Immature natural killer cell (primary cell): Measurements from ENCODE around the gene TBX4. TPM values are rescaled to one million over a fixed set of nuclear protein-coding genes. Genes with fewer than 3 reads are reported as not detected.

Experiments
- DNase-seq, 3 donors: peaks; one replicate each; pipeline ENCODE4 v3.0.0; 2022; ENCODE audit warnings: mixed read lengths in 1 of 3
- H3K27ac Mint-ChIP-seq, 6 donors: one replicate each; pipeline ENCODE4 v1.8.0; 2020; ENCODE audit warnings: mixed read lengths in 6 of 6, mild to moderate bottlenecking in 5 of 6, inconsistent platforms in 4 of 6, moderate library complexity in 3 of 6
- H3K27me3 Mint-ChIP-seq, 3 donors: one replicate each; pipeline ENCODE4 v1.8.0; 2020 to 2021; ENCODE audit warnings: low read depth in 3 of 3, mild to moderate bottlenecking in 3 of 3, mixed read lengths in 3 of 3, moderate library complexity in 3 of 3, inconsistent platforms in 1 of 3
- H3K36me3 Mint-ChIP-seq, 3 donors: one replicate each; pipeline ENCODE4 v1.8.0; 2020; ENCODE audit warnings: mixed read lengths in 3 of 3, inconsistent platforms in 2 of 3, mild to moderate bottlenecking in 2 of 3
- H3K4me1 Mint-ChIP-seq, 2 donors: one replicate each; pipeline ENCODE4 v1.8.0; 2020; ENCODE audit warnings: inconsistent platforms in 2 of 2, mild to moderate bottlenecking in 2 of 2, mixed read lengths in 2 of 2, moderate library complexity in 1 of 2
- H3K4me3 Mint-ChIP-seq, 5 donors: one replicate each; pipeline ENCODE4 v1.8.0; 2020; ENCODE audit warnings: mild to moderate bottlenecking in 5 of 5, mixed read lengths in 5 of 5, inconsistent platforms in 3 of 5, moderate library complexity in 3 of 5
- H3K9me3 Mint-ChIP-seq, 6 donors: one replicate each; pipeline ENCODE4 v1.8.0; 2020; ENCODE audit warnings: mild to moderate bottlenecking in 6 of 6, mixed read lengths in 6 of 6, inconsistent platforms in 4 of 6, moderate library complexity in 3 of 6
- polyA plus RNA-seq, 3 donors: library from polyadenylated mRNA; unstranded; fragments of 300-500 nt; fragmentation: Illumina TruSeq; gene quantifications; one replicate each; pipeline ENCODE4 v1.2.3, GENCODE V29; 2021

TBX4 gene
- not detected for polyA plus RNA-seq

- Mint-ChIP-seq H3K27ac (no peak within 1 kb of the TSS), H3K36me3 (peaks cover 0 to 6% (median 0%) of the 10 kb centered on the region in 3 donors), H3K4me3 (peak within 1 kb of the TSS; percentile 9 to 67 (median 34)), H3K27me3 (peaks cover 21 to 29% (median 23%) of the 10 kb centered on the region in 3 donors), H3K4me1 (peaks cover 13 to 21% of the 10 kb centered on the region in 2 donors), H3K9me3 (no peaks in the 10 kb centered on the region)
- no peak for DNase-seq
These were observed at the start of gene TBX4 for GRCh38 chr17:61452301-61453290. Gene TBX4, plus strand, starts transcription at chr17:61452422. Its CDS starts 4,069 bp downstream, at chr17:61456491.

- no peaks in the 10 kb centered on the region for H3K36me3 Mint-ChIP-seq
- H3K27ac Mint-ChIP-seq, result no peak overlapping the region
- peak overlapping the region; percentile 53 to 63 (median 58) for H3K4me3 Mint-ChIP-seq
- DNase-seq, result no peak
- H3K4me1 Mint-ChIP-seq, result peaks cover 25 to 29% of the 10 kb centered on the region in 2 donors
- H3K27me3 Mint-ChIP-seq, result peaks cover 29 to 51% (median 41%) of the 10 kb centered on the region in 3 donors
- peaks cover 0 to 2% (median 0%) of the 10 kb centered on the region in 6 donors for H3K9me3 Mint-ChIP-seq
These were observed 49.0 kb upstream of the TBX4 start for GRCh38 chr17:61402978-61403800.

- Mint-ChIP-seq H3K9me3 (no peaks in the 10 kb centered on the region), H3K27ac (no peak overlapping the region), H3K4me3 (peak overlapping the region; percentile 18 to 49 (median 44)), H3K4me1 (peaks cover 25 to 28% of the 10 kb centered on the region in 2 donors), H3K36me3 (no peaks in the 10 kb centered on the region), H3K27me3 (peaks cover 33 to 48% (median 40%) of the 10 kb centered on the region in 3 donors)
- DNase-seq, result no peak
These were observed 48.2 kb upstream of the TBX4 start for GRCh38 chr17:61403801-61404662.

GRCh38 chr17:61404663-61404912 lies 47.6 kb upstream of the TBX4 start:
- H3K27ac Mint-ChIP-seq, result no peak overlapping the region
- no peaks in the 10 kb centered on the region for H3K36me3 Mint-ChIP-seq
- peak overlapping the region in 1 of 5 donors; percentile 44 for H3K4me3 Mint-ChIP-seq
- H3K9me3 Mint-ChIP-seq, result no peaks in the 10 kb centered on the region
- H3K4me1 Mint-ChIP-seq, result peaks cover 26 to 28% of the 10 kb centered on the region in 2 donors
- H3K27me3 Mint-ChIP-seq, result peaks cover 33 to 48% (median 40%) of the 10 kb centered on the region in 3 donors
- no peak for DNase-seq

- Mint-ChIP-seq H3K4me1 (peaks cover 31 to 32% of the 10 kb centered on the region in 2 donors), H3K27me3 (peaks cover 36 to 51% (median 44%) of the 10 kb centered on the region in 3 donors), H3K4me3 (peak overlapping the region in 1 of 5 donors; percentile 29), H3K9me3 (no peaks in the 10 kb centered on the region), H3K36me3 (no peaks in the 10 kb centered on the region), H3K27ac (no peak overlapping the region)
- DNase-seq, result no peak
These were observed 47.1 kb upstream of the TBX4 start for GRCh38 chr17:61404913-61405685.

GRCh38 chr17:61405686-61406536 lies 46.3 kb upstream of the TBX4 start:
- Mint-ChIP-seq H3K4me1 (peaks cover 35 to 38% of the 10 kb centered on the region in 2 donors), H3K4me3 (peak overlapping the region in 1 of 5 donors; percentile 10), H3K27me3 (peaks cover 37 to 56% (median 44%) of the 10 kb centered on the region in 3 donors), H3K9me3 (peaks cover 0 to 3% (median 0%) of the 10 kb centered on the region in 6 donors), H3K36me3 (no peaks in the 10 kb centered on the region), H3K27ac (no peak overlapping the region)
- no peak for DNase-seq

GRCh38 chr17:61406537-61406845 lies 45.7 kb upstream of the TBX4 start:
- Mint-ChIP-seq H3K36me3 (no peaks in the 10 kb centered on the region), H3K4me1 (peaks cover 29 to 38% of the 10 kb centered on the region in 2 donors), H3K27me3 (peaks cover 35 to 52% (median 39%) of the 10 kb centered on the region in 3 donors), H3K27ac (no peak overlapping the region), H3K4me3 (no peak overlapping the region), H3K9me3 (peaks cover 0 to 3% (median 0%) of the 10 kb centered on the region in 6 donors)
- no peak for DNase-seq

- H3K4me1 Mint-ChIP-seq, result peaks cover 28 to 37% of the 10 kb centered on the region in 2 donors
- peaks cover 32 to 48% (median 36%) of the 10 kb centered on the region in 3 donors for H3K27me3 Mint-ChIP-seq
- no peak overlapping the region for H3K4me3 Mint-ChIP-seq
- no peak for DNase-seq
- peaks cover 0 to 3% (median 0%) of the 10 kb centered on the region in 6 donors for H3K9me3 Mint-ChIP-seq
- H3K36me3 Mint-ChIP-seq, result no peaks in the 10 kb centered on the region
- H3K27ac Mint-ChIP-seq, result no peak overlapping the region
These were observed 45.0 kb upstream of the TBX4 start for GRCh38 chr17:61406971-61407911.

GRCh38 chr17:61408151-61409041 lies 43.8 kb upstream of the TBX4 start:
- no peaks in the 10 kb centered on the region for H3K36me3 Mint-ChIP-seq
- H3K9me3 Mint-ChIP-seq, result peaks cover 0 to 3% (median 0%) of the 10 kb centered on the region in 6 donors
- peaks cover 26 to 40% (median 31%) of the 10 kb centered on the region in 3 donors for H3K27me3 Mint-ChIP-seq
- DNase-seq, result no peak
- peak overlapping the region; percentile 58 to 78 (median 72) for H3K4me3 Mint-ChIP-seq
- H3K27ac Mint-ChIP-seq, result no peak overlapping the region
- H3K4me1 Mint-ChIP-seq, result peaks cover 23 to 26% of the 10 kb centered on the region in 2 donors

- Mint-ChIP-seq H3K27ac (no peak overlapping the region), H3K4me1 (peaks cover 17 to 19% of the 10 kb centered on the region in 2 donors), H3K27me3 (peaks cover 19 to 38% (median 25%) of the 10 kb centered on the region in 3 donors), H3K9me3 (peaks cover 0 to 3% (median 0%) of the 10 kb centered on the region in 6 donors), H3K4me3 (peak overlapping the region; percentile 74 to 81 (median 78)), H3K36me3 (no peaks in the 10 kb centered on the region)
- peak; percentile 43 to 47 (median 45) for DNase-seq
These were observed 42.7 kb upstream of the TBX4 start for GRCh38 chr17:61409301-61410112.
